ENCODE measurements around the gene ARHGEF1. TPM values are rescaled to one million over a fixed set of nuclear protein-coding genes. Genes with fewer than 3 reads are reported as not detected.
"Not testable (repeated sequence)": the region's sequence is repeated elsewhere in the genome, so short reads cannot be mapped to it uniquely, and the experiment has no call there.

The ARHGEF1 gene
- total RNA-seq, 1 experiment from 2014 or later: 199 TPM

GRCh38 chr19:41905273-41906002, 22.5 kb downstream of the ARHGEF1 start:
- no peak for DNase-seq (ENCODE audit: low spot score)

- DNase-seq (ENCODE audit: low spot score): no peak
Observed at GRCh38 chr19:41906271-41906670, 23.3 kb downstream of the ARHGEF1 start.

GRCh38 chr19:41906916-41907680, 24.1 kb downstream of the ARHGEF1 start:
- no peak for DNase-seq (ENCODE audit: low spot score)

DNA sequence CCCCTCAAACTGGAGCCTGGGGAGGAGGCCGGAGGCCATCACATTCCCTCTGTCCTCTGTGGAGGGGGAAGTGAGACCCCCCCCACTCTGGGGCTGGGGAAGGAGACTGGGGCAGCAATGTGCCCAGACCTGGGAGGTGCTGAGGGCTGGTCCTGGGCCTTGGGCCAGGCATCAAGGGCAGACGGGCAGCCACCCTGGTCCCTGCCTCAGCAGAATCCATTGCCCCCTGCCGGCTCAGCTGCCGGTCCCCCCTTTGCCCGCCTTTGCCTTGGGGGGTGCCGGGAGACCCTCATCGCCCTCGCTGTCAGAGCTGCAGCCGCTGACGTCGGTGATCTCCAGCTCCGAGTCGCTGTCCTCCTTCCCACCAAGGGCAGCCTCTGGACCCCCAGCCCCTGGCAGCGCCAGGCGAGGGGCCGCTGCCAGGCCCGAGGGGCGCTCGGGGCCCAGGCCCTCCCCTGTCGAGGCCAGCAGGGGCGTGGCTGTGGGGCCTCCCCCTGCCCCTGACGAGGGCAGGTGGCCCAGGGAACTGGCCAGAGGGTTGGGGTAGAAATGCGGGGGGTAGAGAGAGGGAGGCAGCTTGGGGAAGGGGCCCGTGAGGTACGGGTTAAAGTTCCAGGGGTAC, 25.1 kb downstream of the ARHGEF1 start:
- DNase-seq (ENCODE audit: low spot score): no peak

GRCh38 chr19:41908724-41909464, 25.9 kb downstream of the ARHGEF1 start:
- DNase-seq (ENCODE audit: low spot score): no peak

- no peak for DNase-seq (ENCODE audit: low spot score)
Observed at GRCh38 chr19:41909706-41910105, 26.7 kb downstream of the ARHGEF1 start.

DNA sequence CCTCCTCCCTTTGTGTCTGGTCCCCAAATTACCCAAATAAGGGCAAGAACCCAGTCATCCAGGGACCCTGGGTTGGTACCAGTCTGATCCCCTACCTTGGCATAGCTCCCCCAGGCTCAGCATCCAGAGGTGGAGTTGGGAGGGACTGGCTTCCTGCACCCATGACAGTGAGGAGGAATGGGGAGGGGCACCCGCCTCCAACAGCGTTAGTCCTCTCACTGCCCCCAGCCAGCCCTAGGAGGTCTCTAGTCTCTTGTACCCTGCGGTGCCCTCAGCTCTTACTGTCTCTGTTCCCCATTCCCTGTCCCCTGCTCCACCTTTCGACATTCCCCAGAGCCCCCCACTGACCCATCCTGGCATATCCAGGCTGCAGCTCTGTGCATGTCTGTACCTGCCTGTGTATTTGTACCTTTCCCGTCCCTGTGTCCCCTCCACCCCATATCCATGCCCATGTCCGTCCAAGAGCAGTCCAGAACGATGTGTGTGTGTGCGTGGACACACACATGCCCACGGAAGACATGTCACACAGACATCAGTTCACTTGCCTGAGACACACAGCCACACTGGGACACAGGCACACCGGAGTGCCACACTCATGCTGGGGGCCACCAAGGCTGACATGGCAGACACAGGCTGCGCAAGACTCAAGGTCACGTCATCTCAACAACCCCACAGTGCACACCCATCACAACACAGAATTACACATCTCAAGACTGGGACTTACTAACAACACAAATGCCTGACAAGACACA, 27.4 kb downstream of the ARHGEF1 start:
- DNase-seq (ENCODE audit: low spot score): peak; percentile 28

DNA sequence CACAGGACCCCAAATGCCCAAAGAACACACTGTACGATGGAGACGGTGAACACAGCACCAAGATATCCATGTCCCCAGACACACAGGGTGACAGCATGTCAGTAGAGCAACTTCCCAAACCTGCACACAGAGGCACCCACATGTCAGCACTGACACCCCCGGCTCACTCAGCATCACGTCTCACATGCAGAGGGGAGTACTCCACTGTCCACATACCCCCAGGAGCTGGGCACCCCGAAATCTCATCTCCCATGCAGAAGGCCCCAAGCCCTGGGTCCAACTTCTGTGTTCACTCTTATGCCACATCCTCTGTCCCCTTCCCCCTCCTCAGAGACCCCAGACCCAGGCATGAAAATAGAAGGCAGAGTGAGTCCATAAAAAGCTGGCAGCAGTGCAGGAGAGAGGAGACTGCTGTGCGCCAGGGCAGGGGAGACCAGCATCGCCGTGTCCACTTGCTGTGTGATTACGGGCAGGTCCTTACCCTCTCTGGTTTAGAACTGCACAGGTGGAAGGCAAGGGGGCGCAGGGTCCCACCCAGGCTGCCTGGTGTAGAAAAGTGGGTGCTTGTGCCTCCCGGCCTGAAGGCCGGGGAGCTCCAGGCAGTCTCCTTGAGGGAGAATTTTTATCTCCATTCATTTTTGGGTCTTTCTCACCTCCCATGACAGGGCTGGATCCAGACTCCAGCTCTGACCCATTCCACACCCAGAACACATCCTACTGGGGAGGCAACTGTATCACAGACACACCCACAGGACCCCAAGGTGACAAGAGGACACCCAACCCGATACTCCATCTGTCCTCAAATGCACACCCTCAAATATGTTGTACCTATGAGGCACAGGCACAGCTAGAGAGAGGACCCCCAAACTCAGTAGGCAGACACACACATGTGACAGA, 28.3 kb downstream of the ARHGEF1 start:
- peak; percentile 29 for DNase-seq (ENCODE audit: low spot score)

DNA sequence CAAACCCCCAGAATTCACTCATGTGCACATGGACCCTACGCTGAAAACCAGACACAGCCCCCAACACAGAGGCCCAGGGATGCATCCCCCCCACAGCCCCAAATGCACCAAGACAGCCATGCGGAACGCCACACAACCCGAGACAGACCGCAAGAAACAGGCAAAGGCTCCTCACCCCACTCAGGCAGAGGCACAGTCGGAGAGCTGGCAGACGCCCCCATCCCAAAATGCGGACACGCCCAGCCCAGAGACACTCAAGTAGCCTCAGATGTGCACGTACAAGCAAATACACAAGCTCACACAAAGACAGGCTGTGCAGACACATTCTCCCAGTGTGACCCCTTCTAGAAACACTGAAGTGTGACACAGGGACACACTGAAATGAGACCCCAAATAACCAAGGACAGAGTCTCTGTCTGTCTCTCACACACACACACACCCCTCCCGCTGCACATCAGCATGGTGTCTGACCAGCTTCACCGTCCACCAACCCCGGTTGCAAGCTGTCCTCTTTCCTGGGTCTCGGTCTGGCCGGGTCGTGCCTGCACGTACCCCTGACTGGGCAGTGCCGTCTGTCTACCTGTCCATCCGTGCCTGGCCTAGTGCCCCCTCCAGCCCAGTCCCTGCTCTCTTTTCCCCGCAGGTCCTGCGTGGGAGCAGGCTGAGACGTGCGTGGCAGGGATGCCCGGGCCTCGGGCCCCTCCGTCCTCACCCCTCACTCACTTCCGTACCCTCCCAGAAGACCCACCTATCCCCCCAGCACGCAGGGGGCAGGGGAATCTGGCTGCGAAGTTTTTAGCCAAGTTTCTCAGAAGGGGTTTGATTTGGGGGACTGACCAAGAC, 29.1 kb downstream of the ARHGEF1 start:
- no peak for DNase-seq (ENCODE audit: low spot score)

DNA sequence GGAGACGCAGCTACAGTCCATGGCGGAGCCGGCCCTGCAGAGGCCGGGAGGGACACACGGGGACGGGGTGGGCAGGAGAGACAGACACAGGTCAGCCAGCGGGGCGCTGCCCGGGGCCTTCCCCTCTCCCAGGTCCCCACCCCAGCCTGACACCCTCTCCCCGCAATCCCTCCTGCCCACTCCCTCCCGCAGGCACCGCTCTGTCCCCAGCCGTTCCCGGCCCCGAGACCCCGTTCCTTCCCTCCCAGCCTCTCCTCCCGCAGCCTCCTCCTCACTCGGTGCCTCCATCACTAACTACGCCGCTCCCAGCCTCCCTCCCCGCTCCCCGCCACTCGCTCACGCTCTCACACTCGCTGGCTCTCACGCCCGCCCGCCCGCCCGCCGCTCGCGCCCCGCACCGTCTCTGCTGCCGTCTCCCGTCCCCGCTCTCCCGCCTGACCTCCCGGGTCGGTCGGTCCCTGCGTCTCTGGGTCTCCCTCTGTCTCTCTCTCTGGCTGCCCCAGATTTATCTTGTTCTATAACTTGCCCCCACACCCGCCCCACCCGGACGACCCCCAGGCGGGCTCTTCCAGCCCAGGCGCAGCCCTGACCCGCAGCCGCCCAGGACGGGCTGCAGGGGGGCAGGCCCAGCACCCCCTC, 30.0 kb downstream of the ARHGEF1 start:
- DNase-seq (ENCODE audit: low spot score): no peak

DNA sequence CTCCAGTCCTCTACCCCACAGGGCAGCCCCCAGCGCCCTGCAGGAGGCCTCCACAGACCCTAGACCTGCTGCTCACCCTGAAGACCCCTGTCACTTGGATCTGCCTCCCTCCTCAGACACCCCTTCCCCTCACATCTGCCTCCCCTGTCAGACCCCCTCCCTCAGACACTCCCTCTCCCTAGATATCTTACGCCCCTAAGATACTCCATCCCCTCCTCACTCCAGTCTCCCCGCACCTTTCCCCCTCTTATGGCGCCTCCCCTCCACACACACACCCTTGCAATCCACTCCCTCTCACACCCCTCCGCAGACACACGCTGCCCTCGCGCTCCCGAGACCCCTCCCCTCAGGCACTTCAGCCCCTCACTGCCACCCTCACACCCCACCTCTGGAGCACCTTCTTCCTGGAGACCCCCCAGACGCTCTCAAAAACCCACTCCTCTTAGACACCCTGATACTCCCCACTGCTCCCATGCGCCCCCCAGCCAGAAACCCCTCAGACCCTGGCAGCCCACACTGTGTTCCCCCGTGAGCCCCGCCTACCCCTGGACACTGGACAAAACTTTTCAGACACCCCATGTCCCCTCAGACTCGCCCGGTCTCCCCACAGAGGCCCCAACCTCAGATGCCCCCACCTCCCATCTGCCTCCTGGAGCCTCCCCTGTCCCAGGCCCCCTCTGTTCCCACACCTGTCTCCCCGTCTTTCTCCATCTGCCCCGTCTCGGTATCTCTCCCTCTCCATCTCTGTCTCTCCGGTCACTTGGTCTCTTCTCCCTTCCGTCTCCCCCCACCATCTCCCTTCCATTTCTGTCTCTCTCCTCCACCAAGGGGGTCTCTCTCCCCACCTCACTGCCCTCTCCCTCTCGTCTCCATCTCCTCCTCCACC, 30.8 kb downstream of the ARHGEF1 start:
- DNase-seq (ENCODE audit: low spot score): no peak

DNA sequence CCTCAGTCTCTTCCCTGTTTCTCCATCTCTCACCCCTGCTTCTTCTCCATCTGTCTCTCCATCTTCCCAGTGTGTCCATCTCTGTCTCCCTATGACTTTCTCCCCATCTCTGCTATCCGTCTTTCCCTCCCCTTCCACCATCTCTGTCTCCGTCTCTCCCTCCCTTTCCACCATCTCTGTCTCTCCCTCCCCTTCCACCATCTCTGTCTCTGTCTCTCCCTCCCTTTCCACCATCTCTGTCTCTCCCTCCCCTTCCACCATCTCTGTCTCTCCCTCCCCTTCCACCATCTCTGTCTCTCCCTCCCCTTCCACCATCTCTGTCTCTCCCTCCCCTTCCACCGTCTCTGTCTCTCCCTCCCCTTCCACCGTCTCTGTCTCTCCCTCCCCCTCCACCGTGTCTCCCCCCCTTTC, 31.4 kb downstream of the ARHGEF1 start:
- not testable (repeated sequence) for DNase-seq (ENCODE audit: low spot score)

DNA sequence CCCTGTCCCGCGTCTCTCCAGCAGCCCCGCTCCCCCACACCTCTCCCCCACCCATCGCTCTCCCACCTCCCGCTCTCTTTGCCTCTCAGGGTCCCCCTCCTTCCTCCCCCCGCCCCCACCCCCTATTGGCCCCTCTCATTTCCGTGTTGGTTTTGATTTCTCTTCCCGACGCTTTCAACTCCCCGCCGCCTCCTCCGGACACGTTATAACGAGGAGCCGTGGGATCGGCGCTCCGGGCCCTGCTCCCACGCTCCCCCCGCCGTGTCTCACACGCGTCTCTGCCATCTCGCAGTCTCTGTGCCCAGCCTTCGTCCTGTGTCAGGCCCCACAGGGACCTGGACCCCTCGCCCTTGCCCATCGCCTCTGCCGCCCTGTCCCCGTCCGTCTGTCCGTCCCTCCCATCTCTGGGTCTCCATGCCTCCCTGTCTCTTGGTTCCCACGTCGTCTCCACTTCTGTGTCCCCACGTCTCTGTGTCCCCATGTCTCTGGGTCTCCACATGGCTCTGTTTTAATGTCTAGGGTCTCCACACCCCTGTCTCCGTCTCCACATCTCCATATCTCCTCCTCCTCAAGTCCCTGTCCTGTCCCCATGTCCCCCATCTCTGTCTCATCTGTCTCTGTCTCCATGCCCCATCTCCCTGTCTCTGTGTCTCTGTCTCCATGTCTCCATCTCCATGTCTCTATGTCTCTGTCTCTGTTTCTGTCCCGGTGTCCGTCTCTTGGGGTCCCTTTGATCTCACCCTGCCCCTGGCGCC, 32.2 kb downstream of the ARHGEF1 start:
- no peak for DNase-seq (ENCODE audit: low spot score)

DNA sequence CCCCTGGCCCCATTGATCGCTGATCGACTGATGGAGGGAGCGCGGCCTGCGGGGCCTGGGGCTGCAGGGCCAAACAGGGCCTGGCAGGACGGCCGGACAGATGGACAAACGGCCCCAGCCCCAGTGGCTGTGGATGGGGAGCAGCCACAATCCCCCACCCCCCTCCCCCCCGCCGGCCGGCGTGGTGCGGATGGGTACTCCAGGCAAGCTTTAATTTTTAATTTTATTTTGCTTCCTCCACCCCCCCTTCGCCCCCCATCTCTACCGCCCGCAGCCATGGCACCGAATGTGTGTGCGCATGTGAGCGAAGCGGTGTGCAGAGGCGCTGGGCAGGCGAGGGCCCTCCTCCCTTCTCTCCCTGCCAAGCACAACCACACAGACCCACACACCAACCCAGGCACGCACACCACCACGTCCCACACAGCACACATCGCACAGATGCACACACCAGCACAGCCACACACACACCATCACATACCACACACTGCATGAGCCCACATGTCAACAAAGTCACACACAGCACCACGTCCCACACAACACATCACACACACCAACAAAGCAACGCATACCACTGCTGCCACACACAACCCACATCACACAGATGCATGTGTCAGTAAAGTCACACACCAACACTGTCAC, 32.9 kb downstream of the ARHGEF1 start:
- no peak for DNase-seq (ENCODE audit: low spot score)

- no peak for DNase-seq (ENCODE audit: low spot score)
Observed at GRCh38 chr19:41917676-41918075, 34.7 kb downstream of the ARHGEF1 start.

GRCh38 chr19:41918095-41918494, 35.1 kb downstream of the ARHGEF1 start:
- DNase-seq (ENCODE audit: low spot score): no peak

Data from HT-29 (cell line).